Peyer's patch (tissue), 4 donors: ENCODE results near the gene MEPCE.

ENCODE experiments used
- CTCF ChIP-seq, 6 experiments: fragments of 450-650 bp in 4 of 6; fragments of 200-600 bp in 2 of 6; sonication (generic) in 1 of 6; IDR thresholded peaks; one replicate each; pipeline ENCODE4 v1.5.1; 2017 to 2019; ENCODE audit warnings: antibody characterized with exemption in 6 of 6, mild to moderate bottlenecking in 3 of 6, moderate library complexity in 1 of 6
- POLR2A ChIP-seq, 2 donors: fragments of 450-650 bp; IDR thresholded peaks; one replicate each; pipeline ENCODE4 v1.5.1; 2017; ENCODE audit warnings: antibody characterized with exemption in 2 of 2, mild to moderate bottlenecking in 2 of 2, moderate library complexity in 2 of 2

GRCh38 chr7:100401811-100402210, 27.8 kb upstream of the MEPCE start:
- TF ChIP-seq CTCF (IDR thresholded peaks at IDR 0.05) (no peak), POLR2A (IDR thresholded peaks at IDR 0.05) (no peak)
